Glutamatergic neuron (in vitro differentiated cells): ENCODE data around the gene KIF3A. TPM values are rescaled to one million over a fixed set of nuclear protein-coding genes. Genes with fewer than 3 reads are reported as not detected.

Source experiments
- DNase-seq: peaks from one replicate; pipeline ENCODE4 v3.0.0; 2022
- H3K27ac Mint-ChIP-seq: one replicate; pipeline ENCODE4 v1.8.0; 2020; ENCODE audit warnings: mild to moderate bottlenecking, mixed read lengths, inconsistent platforms; ENCODE audit not compliant: unreplicated experiment
- H3K27me3 Mint-ChIP-seq: one replicate; pipeline ENCODE4 v1.8.0; 2020; ENCODE audit warnings: mild to moderate bottlenecking, moderate library complexity, mixed read lengths, inconsistent platforms; ENCODE audit not compliant: unreplicated experiment
- H3K36me3 Mint-ChIP-seq: one replicate; pipeline ENCODE4 v1.8.0; 2020; ENCODE audit warnings: mild to moderate bottlenecking, mixed read lengths, inconsistent platforms; ENCODE audit not compliant: unreplicated experiment
- H3K4me1 Mint-ChIP-seq: one replicate; pipeline ENCODE4 v1.8.0; 2020; ENCODE audit warnings: mild to moderate bottlenecking, low read depth, mixed read lengths, inconsistent platforms; ENCODE audit not compliant: unreplicated experiment
- H3K4me3 Mint-ChIP-seq: one replicate; pipeline ENCODE4 v1.8.0; 2020; ENCODE audit warnings: mild to moderate bottlenecking, mixed read lengths, inconsistent platforms; ENCODE audit not compliant: unreplicated experiment
- H3K9me3 Mint-ChIP-seq: one replicate; pipeline ENCODE4 v1.8.0; 2020; ENCODE audit warnings: mild to moderate bottlenecking, moderate library complexity, mixed read lengths, inconsistent platforms; ENCODE audit not compliant: unreplicated experiment
- total RNA-seq: library from RNA; stranded (reverse); fragmentation: NEBNext Ultra II Directional; extraction: Animal tissue kit (Norgen Biotek cat#: 25700); gene quantifications from one replicate; pipeline ENCODE4 v1.2.1, GENCODE V29; 2021; ENCODE audit not compliant: unreplicated experiment
- TF ChIP-seq, protein P1 (sequence below): fragments of 200-600 bp; sonication (generic); IDR thresholded peaks from one replicate; pipeline ENCODE4 v1.5.0; 2021; ENCODE audit not compliant: partially characterized antibody, unreplicated experiment

KIF3A gene
- total RNA-seq, 1 donor from 2014 or later = 42.4 TPM

DNA sequence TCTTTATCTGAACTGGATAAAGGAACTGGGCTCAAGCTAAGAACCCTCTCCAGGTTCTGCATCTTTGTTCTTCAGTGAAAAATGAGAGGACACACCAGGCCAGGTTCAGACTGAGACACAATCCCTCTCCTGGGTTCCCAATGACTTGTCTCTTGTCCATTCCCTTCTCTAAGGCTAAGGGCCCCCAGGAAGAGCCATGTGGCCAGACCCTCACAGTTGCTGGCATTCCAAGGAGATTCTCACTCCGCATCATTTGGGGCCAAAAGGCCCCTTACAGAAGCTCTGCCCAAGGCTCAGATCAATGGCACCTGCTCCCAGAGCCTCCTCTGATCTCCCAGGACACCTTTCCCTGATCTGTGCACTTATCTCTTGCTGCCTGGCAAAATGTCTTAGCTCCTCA, 58.6 kb downstream of the KIF3A start:
- Mint-ChIP-seq H3K36me3 (peaks cover 16% of the 10 kb centered on the region), H3K27me3 (peaks cover 7% of the 10 kb centered on the region), H3K27ac (no peak overlapping the region), H3K4me3 (no peak overlapping the region), H3K4me1 (peaks cover 32% of the 10 kb centered on the region), H3K9me3 (peaks cover 10% of the 10 kb centered on the region)
- TF ChIP-seq, protein P1, sequence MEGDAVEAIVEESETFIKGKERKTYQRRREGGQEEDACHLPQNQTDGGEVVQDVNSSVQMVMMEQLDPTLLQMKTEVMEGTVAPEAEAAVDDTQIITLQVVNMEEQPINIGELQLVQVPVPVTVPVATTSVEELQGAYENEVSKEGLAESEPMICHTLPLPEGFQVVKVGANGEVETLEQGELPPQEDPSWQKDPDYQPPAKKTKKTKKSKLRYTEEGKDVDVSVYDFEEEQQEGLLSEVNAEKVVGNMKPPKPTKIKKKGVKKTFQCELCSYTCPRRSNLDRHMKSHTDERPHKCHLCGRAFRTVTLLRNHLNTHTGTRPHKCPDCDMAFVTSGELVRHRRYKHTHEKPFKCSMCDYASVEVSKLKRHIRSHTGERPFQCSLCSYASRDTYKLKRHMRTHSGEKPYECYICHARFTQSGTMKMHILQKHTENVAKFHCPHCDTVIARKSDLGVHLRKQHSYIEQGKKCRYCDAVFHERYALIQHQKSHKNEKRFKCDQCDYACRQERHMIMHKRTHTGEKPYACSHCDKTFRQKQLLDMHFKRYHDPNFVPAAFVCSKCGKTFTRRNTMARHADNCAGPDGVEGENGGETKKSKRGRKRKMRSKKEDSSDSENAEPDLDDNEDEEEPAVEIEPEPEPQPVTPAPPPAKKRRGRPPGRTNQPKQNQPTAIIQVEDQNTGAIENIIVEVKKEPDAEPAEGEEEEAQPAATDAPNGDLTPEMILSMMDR = no peak
- DNase-seq = no peak

DNA sequence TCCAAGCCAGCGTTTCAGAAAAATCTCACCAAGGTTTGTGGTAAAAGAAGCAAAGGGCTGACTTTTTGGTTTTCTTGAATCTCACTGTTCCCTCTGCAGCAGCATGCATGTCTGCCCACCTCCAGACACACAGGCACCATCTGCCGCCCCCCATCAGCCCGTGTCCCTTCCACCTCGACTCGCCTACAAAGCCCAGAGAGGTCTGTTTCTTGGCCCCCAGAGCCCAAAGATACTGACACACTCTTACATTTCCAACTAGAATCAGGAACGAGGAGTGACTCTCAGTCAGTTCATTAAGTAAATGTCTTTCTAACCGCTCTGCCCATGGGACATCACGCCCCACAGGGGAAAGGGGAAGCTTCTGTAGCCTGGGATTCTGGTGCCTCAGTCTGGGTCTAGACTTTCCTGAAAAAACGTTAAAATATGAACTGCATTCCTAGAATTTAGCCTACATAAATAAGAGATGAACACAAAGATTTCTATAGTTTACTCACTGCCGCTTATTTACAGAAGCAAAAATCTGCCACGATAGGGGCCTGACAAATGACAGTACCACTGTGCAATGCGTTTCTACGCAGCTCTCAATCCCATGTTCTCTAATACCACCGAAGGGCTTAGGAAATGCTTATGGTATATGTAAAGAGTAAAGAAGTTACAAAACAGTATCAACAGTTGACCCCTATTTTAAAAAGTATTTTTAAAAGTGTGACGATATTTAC, 59.5 kb downstream of the KIF3A start:
- H3K4me3 Mint-ChIP-seq = peak overlapping the region; percentile 84
- TF ChIP-seq, protein P1 = no peak
- peaks cover 7% of the 10 kb centered on the region for H3K27me3 Mint-ChIP-seq
- H3K9me3 Mint-ChIP-seq = peaks cover 8% of the 10 kb centered on the region
- peak; percentile 46 for DNase-seq
- peaks cover 28% of the 10 kb centered on the region for H3K4me1 Mint-ChIP-seq
- H3K36me3 Mint-ChIP-seq = peaks cover 16% of the 10 kb centered on the region
- H3K27ac Mint-ChIP-seq = peak overlapping the region; percentile 89

DNA sequence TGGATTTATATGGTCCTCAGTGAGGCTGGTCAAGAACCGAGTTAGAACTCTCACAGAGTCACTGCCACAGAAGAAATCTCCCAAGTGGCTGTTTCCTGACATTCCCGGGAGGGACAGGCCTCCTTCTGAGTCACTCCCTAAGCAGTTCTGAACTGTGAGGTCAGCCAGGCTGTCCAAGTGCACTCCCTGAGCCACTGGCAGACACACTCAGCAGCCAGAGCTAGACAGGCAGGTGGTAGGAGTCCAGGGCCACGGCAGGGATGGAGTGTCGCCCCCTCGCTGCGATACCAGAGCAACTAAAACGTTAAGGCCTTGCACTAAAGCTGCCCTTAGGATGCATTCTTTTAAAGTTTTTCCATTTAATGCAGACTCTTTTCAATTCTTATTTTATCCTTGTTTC, 60.2 kb downstream of the KIF3A start:
- DNase-seq = peak; percentile 53
- H3K36me3 Mint-ChIP-seq = peaks cover 16% of the 10 kb centered on the region
- peaks cover 28% of the 10 kb centered on the region for H3K4me1 Mint-ChIP-seq
- H3K9me3 Mint-ChIP-seq = peaks cover 8% of the 10 kb centered on the region
- TF ChIP-seq, protein P1 = no peak
- H3K27me3 Mint-ChIP-seq = peaks cover 7% of the 10 kb centered on the region
- no peak overlapping the region for H3K4me3 Mint-ChIP-seq
- H3K27ac Mint-ChIP-seq = no peak overlapping the region

DNA sequence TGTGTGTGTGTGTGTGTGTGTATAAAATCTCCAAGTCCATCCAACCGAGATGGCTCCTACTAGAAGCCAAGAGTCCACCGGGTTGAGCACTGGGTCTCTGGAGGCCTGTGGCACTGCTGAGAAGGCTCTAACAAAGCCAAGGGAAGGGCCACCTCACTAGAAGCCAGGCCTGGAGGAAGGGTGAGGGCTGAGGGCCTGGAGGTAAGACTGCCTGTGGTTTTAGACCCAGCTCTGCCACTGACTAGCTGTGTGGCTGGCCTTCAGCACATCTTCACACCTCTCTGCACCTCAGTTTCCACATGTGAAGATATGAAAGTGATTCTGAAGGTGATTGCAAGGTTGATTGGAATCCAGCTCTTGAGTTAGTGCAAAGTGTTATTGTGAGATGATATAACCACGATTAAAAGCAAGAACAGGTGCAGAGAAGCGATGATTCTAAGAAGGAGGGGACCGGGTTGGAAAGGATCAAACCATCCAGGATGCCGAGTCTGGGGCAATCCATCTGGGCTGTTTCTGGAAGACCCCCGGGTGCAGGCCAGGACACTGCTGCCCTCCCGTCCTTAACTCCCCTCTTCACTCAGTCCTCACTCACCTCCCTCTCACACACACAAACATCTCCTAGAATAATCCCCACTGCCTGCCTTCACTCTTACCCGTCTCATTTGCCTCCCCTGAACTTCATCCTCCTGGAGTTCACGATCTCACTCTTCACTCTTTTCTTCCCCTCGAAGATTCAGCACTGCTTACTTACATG, 61.2 kb downstream of the KIF3A start:
- no peak overlapping the region for H3K4me3 Mint-ChIP-seq
- no peak for DNase-seq
- peaks cover 15% of the 10 kb centered on the region for H3K36me3 Mint-ChIP-seq
- H3K4me1 Mint-ChIP-seq = peaks cover 28% of the 10 kb centered on the region
- H3K27me3 Mint-ChIP-seq = peaks cover 4% of the 10 kb centered on the region
- TF ChIP-seq, protein P1 = no peak
- H3K9me3 Mint-ChIP-seq = peaks cover 8% of the 10 kb centered on the region
- no peak overlapping the region for H3K27ac Mint-ChIP-seq
